Lung microvascular endothelial cell (primary cell): ENCODE data around the gene OR52R1. TPM values are rescaled to one million over a fixed set of nuclear protein-coding genes. Genes with fewer than 3 reads are reported as not detected.

ENCODE experiments used
- total RNA-seq: library from RNA; depleted of rRNA; stranded (reverse); fragments of >200 nt; gene quantifications from 2 replicates; pipeline ENCODE4 v1.2.1, GENCODE V29; 2014

Gene OR52R1
- total RNA-seq, 1 donor from 2014 or later, result not detected

Other genes with a start within 250 kb of the OR52R1 start
- not detected in 2 replicates for gene OR52I2, start 222.6 kb downstream of the OR52R1 start, total RNA-seq
- not detected in 2 replicates for gene OR52I1, start 210.3 kb downstream of the OR52R1 start, total RNA-seq
- gene TRIM68, start 196.1 kb downstream of the OR52R1 start, total RNA-seq, result 7.2 and 8.3 TPM in 2 replicates
- gene OR51D1, start 166.9 kb downstream of the OR52R1 start, total RNA-seq, result not detected in 2 replicates
- not detected in 2 replicates for gene OR51E1, start 160.4 kb downstream of the OR52R1 start, total RNA-seq
- not detected in 2 replicates for gene OR51E2, start 106.5 kb downstream of the OR52R1 start, total RNA-seq
- gene MMP26, start 99.6 kb downstream of the OR52R1 start, total RNA-seq, result not detected in 2 replicates
- gene OR51F1, start 34.4 kb downstream of the OR52R1 start, total RNA-seq, result not detected in 2 replicates
- not detected in 2 replicates for gene OR51F2, start 16.9 kb upstream of the OR52R1 start, total RNA-seq
- not detected in 2 replicates for gene OR51S1, start 44.8 kb upstream of the OR52R1 start, total RNA-seq
- gene OR51T1, start 77.5 kb upstream of the OR52R1 start, total RNA-seq, result not detected in 2 replicates
- gene OR51A7, start 99.4 kb upstream of the OR52R1 start, total RNA-seq, result not detected in 2 replicates
- not detected in 2 replicates for gene OR51G2, start 115.0 kb upstream of the OR52R1 start, total RNA-seq
- not detected in 2 replicates for gene OR51G1, start 120.0 kb upstream of the OR52R1 start, total RNA-seq
- gene OR51A4, start 143.2 kb upstream of the OR52R1 start, total RNA-seq, result not detected in 2 replicates
- not detected in 2 replicates for gene OR51A2, start 151.3 kb upstream of the OR52R1 start, total RNA-seq
- not detected in 2 replicates for gene OR51L1, start 190.5 kb upstream of the OR52R1 start, total RNA-seq
- gene OR52J3, start 242.1 kb upstream of the OR52R1 start, total RNA-seq, result not detected in 2 replicates